ENCODE data around the gene FCHSD2.
A peak's percentile ranks its signal among the peaks of the same experiment; 100 is the strongest.
"Not testable (repeated sequence)": the region's sequence is repeated elsewhere in the genome, so short reads cannot be mapped to it uniquely, and the experiment has no call there.

Gene FCHSD2

GRCh38 chr11:72838691-72839305, 303.3 kb downstream of the FCHSD2 start:
- DNase-seq (ENCODE audit: low read depth) = no peak

DNA sequence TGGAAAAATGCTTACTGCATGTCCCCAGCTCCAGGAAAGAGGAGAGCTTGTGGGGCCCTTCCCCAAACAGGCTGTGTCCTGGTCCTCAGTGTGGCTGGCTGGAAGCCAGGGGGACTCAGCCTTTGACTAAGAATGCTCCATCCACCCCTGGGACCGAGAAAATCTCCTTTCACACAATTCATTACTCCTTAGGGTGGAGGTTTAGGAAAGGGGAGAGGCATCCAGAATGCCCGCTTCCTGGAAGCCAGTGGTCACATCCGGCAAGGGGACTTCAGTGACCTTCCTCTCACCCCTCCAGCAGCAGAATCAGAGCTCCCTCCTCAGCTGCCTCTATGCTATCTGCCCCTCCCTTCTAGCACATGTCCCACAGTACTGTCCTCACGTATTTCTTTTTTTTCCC, 306.0 kb downstream of the FCHSD2 start:
- no peak for DNase-seq (ENCODE audit: low read depth)

- no peak for DNase-seq (ENCODE audit: low read depth)
Observed at GRCh38 chr11:72834905-72835304, 307.2 kb downstream of the FCHSD2 start.

DNA sequence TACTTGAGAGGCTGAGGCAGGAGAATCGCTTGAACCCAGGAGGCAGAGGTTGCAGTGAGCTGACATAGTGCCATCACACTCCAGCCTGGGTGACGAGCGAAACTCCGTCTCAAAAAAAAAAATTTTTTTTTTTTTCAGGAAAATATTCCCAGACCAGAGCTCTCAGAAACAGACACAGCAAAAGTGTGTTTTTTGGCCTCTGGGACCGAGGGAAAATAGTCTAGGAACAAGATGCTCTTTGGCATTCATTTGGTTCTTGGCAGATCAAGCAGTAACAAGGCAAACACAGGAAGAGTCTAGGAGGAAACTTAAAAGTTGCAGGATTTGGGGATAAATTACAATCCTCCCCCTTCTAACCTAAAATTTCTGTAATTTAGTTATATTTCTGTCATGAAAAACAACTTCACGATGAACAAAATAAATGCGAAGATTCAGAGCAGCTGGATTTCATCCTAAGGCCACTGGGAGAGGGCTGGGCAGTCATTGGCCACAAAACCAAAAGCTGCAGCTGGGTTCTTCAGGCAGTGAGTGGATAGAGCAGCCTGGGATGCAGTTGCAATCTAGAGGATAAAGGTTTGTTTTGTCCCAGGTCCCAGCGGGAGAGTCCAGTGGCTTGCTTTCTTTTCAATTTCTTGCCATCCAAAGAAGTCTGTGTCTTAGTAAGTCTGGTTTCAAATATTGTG, 308.2 kb downstream of the FCHSD2 start:
- DNase-seq (ENCODE audit: low read depth) = no peak

DNA sequence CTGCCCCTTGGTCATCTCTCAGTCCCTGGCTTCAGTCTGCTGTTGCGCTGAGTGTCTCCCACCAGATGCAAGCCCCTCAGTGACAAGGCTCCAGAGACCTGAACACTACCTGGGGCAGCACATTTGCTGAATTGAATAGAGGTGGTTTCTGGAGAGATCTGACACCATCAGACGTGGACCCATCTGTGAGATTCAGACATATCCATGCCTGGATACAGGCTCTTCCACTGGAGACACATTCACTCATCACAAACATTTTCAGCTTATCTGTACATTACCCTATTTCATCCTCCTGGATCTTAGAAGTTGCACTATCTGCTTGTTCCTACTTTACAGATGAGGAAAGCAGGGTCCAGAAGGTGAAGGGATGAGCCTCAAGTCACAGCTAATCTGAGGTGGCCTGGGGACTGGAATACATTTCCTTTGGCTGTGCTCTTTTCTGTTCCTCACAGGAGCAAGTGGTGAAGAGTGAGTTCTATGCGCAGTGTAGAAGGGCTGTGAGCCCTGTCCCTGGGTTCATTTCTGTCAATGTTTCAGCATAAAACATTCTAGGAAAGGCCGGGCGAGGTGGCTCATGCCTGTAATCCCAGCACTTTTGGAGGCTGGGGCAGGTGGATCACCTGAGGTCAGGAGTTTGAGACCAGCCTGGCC, 308.9 kb downstream of the FCHSD2 start:
- no peak for DNase-seq (ENCODE audit: low read depth)

GRCh38 chr11:72832301-72833082, 309.6 kb downstream of the FCHSD2 start:
- no peak for DNase-seq (ENCODE audit: low read depth)

- peak; percentile 59 for DNase-seq (ENCODE audit: low read depth)
Observed at GRCh38 chr11:72831521-72832300, 310.4 kb downstream of the FCHSD2 start.

- DNase-seq (ENCODE audit: low read depth) = no peak
Observed at GRCh38 chr11:72829884-72830533, 312.1 kb downstream of the FCHSD2 start.

DNA sequence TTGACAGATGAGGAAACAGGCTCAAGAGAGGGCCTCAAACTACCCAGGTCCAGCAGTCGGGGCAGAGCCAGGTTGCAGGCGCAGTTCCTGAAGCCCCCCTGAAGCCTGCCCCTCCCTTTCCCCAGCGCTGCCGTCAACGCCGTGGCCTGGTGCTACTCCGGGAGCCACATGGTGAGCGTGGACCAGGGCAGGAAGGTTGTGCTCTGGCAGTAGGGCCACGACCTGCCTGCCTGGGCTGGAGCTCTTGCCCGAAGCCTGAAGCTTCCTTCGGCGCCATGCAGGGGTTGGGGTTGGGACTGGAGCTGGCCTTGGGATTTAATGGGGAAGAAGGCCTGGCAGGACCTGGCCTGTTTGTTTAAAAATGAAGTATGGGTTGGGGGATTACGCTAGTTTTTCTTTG, 312.9 kb downstream of the FCHSD2 start:
- DNase-seq (ENCODE audit: low read depth) = no peak

DNA sequence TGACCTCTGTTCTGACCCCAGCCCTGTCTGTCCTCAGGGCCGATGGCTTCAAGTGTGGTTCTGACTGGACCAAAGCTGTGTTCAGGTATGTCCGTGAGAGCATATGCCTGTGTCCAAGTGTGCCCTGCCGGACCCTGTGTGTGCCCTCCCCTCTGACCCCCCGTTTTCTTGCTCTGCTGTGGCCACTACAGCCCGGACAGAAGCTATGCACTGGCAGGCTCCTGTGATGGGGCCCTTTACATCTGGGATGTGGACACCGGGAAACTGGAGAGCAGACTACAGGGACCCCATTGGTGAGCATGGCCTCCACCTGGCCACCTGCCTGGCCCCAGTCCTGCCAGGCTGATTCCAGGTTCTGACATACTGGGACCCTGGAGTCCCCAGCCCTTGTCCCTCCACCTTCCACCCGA, 313.4 kb downstream of the FCHSD2 start:
- no peak for DNase-seq (ENCODE audit: low read depth)

- no peak for DNase-seq (ENCODE audit: low read depth)
Observed at GRCh38 chr11:72828081-72828567, 314.0 kb downstream of the FCHSD2 start.

- not testable (repeated sequence) for DNase-seq (ENCODE audit: low read depth)
Observed at GRCh38 chr11:72827656-72828055, 314.5 kb downstream of the FCHSD2 start.

DNA sequence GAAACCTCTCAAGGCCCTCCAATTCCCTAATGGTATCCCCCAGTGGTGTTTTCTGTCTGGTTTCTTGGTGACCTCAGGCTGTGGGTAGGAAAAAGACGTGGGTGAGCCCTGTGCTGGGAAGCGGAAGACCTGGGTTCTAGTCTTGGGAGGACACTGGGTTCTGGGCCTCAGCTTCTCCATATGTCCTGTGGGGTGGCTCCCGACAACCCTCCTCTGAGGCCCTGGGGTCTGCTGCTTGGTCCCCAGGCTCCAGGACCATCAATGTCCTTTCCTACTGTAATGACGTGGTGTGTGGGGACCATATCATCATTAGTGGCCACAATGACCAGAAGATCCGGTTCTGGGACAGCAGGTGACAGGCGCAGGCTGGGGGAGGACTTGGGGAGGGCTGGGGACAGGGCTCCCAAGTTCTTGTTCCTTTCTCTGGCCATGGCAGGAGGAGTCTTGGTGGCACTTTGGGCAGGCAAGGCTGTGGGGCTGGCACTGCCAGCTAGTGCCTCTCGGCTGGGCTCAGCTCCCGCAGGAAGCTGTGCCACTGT, 315.1 kb downstream of the FCHSD2 start:
- DNase-seq (ENCODE audit: low read depth) = no peak

GRCh38 chr11:72826191-72826941, 315.8 kb downstream of the FCHSD2 start:
- DNase-seq (ENCODE audit: low read depth) = no peak

- DNase-seq (ENCODE audit: low read depth) = no peak
Observed at GRCh38 chr11:72825661-72826060, 316.5 kb downstream of the FCHSD2 start.

GRCh38 chr11:72824811-72825505, 317.2 kb downstream of the FCHSD2 start:
- no peak for DNase-seq (ENCODE audit: low read depth)

GRCh38 chr11:72824020-72824419, 318.1 kb downstream of the FCHSD2 start:
- DNase-seq (ENCODE audit: low read depth) = no peak

DNA sequence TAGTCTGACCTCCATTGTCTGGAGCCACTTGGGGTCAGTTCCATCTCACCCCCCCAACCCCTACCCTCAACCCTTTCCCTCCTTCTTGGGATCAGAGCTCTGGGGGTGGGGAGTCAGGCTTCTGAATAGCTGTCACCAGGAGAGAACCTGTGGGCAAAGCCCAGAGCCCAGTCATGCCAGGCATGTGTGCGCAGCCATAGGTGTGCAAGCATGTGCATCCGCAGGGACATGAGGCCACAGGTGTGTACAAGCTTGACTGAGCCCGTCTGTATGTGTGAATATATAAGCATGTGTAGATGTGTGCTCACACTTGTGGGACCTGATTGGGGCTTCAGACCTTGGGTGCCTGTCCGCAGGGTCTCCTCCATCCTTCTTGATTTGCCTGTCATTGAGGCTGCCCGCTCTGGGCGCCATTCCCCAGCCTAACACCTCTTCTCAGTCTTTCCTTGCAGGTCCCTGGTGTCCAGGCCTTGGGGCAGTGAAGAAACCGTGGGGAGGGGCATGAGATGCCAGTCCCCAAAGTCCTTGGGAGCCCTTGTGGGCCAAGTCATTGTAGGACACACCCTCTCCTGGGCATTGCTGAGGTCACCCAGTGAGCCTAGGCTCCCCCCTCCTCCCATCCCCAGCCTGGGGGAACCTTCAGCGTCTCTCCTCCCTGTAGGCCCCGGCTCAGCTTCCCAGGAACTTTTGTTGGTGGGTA, 318.9 kb downstream of the FCHSD2 start:
- DNase-seq (ENCODE audit: low read depth) = no peak

All from GM04504 (cell line).